Stimulated activated CD8-positive, alpha-beta memory T cell treated with anti-CD3 and anti-CD28 coated beads, Interleukin-4, amount 100 ng/mL, for 1 hour (primary cell): ENCODE data around the gene TNRC18.

ENCODE experiments used
- DNase-seq, 2 donors: peaks; one replicate each; pipeline ENCODE4 v3.0.0-alpha.2; 2020; ENCODE audit warnings: low read depth in 2 of 2, low spot score in 1 of 2

Gene TNRC18

GRCh38 chr7:5429857-5430611, 6.4 kb upstream of the TNRC18 start:
- no peak for DNase-seq

GRCh38 chr7:5429253-5429856, 5.7 kb upstream of the TNRC18 start:
- DNase-seq, result no peak

GRCh38 chr7:5428478-5429252, 5.0 kb upstream of the TNRC18 start:
- no peak for DNase-seq

GRCh38 chr7:5426226-5426475, 2.5 kb upstream of the TNRC18 start:
- DNase-seq, result no peak

GRCh38 chr7:5425507-5426225, 2.0 kb upstream of the TNRC18 start:
- no peak for DNase-seq

GRCh38 chr7:5424749-5425506, 1.3 kb upstream of the TNRC18 start:
- no peak for DNase-seq

- DNase-seq, result no peak
These were observed 528 bp upstream of the TNRC18 start for GRCh38 chr7:5423976-5424748.

GRCh38 chr7:5422396-5423305, 983 bp downstream of the TNRC18 start:
- DNase-seq, result no peak

- DNase-seq, result no peak
These were observed 1.8 kb downstream of the TNRC18 start for GRCh38 chr7:5421714-5422395.

GRCh38 chr7:5420881-5421713, 2.5 kb downstream of the TNRC18 start:
- DNase-seq, result no peak

GRCh38 chr7:5420067-5420880, 3.4 kb downstream of the TNRC18 start:
- DNase-seq, result no peak

- no peak for DNase-seq
These were observed 4.0 kb downstream of the TNRC18 start for GRCh38 chr7:5419539-5420066.

- no peak for DNase-seq
These were observed 5.4 kb downstream of the TNRC18 start for GRCh38 chr7:5418285-5418582.

- DNase-seq, result no peak
These were observed 6.2 kb downstream of the TNRC18 start for GRCh38 chr7:5417106-5418071.

GRCh38 chr7:5414916-5415315, 8.7 kb downstream of the TNRC18 start:
- DNase-seq, result no peak

- DNase-seq, result no peak
These were observed 10.2 kb downstream of the TNRC18 start for GRCh38 chr7:5413449-5413786.
